Measurements from ENCODE around the gene ITGAD. TPM values are rescaled to one million over a fixed set of nuclear protein-coding genes. Genes with fewer than 3 reads are reported as not detected.

The ITGAD gene
- polyA plus RNA-seq, 1 of the 3 experiments (the other 2 are of a cell fraction), result not detected

GRCh38 chr16:31377210-31377903, 15.8 kb upstream of the ITGAD start:
- Histone ChIP-seq H3K9me2 (no peaks in the 10 kb centered on the region), H3K4me2 (no peak overlapping the region), H3K36me3 (replicated peaks in 1 of 2; ENCODE audit: control insufficient read depth in 1 of 2, insufficient read depth in 2 of 2, low read length in 1 of 2) (no peaks in the 10 kb centered on the region), H3K27ac (ENCODE audit: low read depth in 2 of 2, low read length in 1 of 2) (no peak overlapping the region), H3K79me2 (ENCODE audit: insufficient read depth) (no peaks in the 10 kb centered on the region), H4K20me1 (ENCODE audit: insufficient read depth) (no peaks in the 10 kb centered on the region), H3F3A (replicated peaks; ENCODE audit: insufficient read depth) (no peaks in the 10 kb centered on the region), H2AFZ (ENCODE audit: low read depth) (no peak overlapping the region), H3K27me3 (ENCODE audit: insufficient read depth) (peaks cover 87% of the 10 kb centered on the region), H3K4me1 (ENCODE audit: control insufficient read depth in 1 of 2, insufficient read depth in 2 of 2, low read depth in 1 of 2, low read length in 1 of 2) (no peaks in the 10 kb centered on the region), H3K9me3 (no peaks in the 10 kb centered on the region), H3K9ac (no peak overlapping the region), H3K4me3 (ENCODE audit: low read depth in 2 of 2, low read length in 1 of 2) (no peak overlapping the region)
- no peak for DNase-seq
- CTCF ChIA-PET, result no interaction called here
- TF ChIP-seq USF2 (IDR thresholded peaks at IDR 0.05; ENCODE audit: borderline replicate concordance, low read depth, low read length) (no peak), FOXM1 (IDR thresholded peaks at IDR 0.05; ENCODE audit: low read depth) (no peak), RFX5 (IDR thresholded peaks at IDR 0.05; ENCODE audit: low read length) (no peak), MEF2A (IDR thresholded peaks at IDR 0.05; ENCODE audit: borderline replicate concordance, low read depth) (no peak), TAF1 (IDR thresholded peaks at IDR 0.05; ENCODE audit: borderline replicate concordance, low read depth, low read length) (no peak), MXI1 (IDR thresholded peaks at IDR 0.05; ENCODE audit: low read depth, low read length) (no peak), RCOR1 (IDR thresholded peaks at IDR 0.05; ENCODE audit: low read length) (no peak), JUND (IDR thresholded peaks at IDR 0.05) (no peak), GABPA (IDR thresholded peaks at IDR 0.05; ENCODE audit: low read depth) (no peak)
- TF ChIP-seq, protein P1, sequence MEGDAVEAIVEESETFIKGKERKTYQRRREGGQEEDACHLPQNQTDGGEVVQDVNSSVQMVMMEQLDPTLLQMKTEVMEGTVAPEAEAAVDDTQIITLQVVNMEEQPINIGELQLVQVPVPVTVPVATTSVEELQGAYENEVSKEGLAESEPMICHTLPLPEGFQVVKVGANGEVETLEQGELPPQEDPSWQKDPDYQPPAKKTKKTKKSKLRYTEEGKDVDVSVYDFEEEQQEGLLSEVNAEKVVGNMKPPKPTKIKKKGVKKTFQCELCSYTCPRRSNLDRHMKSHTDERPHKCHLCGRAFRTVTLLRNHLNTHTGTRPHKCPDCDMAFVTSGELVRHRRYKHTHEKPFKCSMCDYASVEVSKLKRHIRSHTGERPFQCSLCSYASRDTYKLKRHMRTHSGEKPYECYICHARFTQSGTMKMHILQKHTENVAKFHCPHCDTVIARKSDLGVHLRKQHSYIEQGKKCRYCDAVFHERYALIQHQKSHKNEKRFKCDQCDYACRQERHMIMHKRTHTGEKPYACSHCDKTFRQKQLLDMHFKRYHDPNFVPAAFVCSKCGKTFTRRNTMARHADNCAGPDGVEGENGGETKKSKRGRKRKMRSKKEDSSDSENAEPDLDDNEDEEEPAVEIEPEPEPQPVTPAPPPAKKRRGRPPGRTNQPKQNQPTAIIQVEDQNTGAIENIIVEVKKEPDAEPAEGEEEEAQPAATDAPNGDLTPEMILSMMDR (IDR thresholded peaks at IDR 0.05), result no peak
- TF ChIP-seq, protein P2, sequence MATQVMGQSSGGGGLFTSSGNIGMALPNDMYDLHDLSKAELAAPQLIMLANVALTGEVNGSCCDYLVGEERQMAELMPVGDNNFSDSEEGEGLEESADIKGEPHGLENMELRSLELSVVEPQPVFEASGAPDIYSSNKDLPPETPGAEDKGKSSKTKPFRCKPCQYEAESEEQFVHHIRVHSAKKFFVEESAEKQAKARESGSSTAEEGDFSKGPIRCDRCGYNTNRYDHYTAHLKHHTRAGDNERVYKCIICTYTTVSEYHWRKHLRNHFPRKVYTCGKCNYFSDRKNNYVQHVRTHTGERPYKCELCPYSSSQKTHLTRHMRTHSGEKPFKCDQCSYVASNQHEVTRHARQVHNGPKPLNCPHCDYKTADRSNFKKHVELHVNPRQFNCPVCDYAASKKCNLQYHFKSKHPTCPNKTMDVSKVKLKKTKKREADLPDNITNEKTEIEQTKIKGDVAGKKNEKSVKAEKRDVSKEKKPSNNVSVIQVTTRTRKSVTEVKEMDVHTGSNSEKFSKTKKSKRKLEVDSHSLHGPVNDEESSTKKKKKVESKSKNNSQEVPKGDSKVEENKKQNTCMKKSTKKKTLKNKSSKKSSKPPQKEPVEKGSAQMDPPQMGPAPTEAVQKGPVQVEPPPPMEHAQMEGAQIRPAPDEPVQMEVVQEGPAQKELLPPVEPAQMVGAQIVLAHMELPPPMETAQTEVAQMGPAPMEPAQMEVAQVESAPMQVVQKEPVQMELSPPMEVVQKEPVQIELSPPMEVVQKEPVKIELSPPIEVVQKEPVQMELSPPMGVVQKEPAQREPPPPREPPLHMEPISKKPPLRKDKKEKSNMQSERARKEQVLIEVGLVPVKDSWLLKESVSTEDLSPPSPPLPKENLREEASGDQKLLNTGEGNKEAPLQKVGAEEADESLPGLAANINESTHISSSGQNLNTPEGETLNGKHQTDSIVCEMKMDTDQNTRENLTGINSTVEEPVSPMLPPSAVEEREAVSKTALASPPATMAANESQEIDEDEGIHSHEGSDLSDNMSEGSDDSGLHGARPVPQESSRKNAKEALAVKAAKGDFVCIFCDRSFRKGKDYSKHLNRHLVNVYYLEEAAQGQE (IDR thresholded peaks at IDR 0.05; ENCODE audit: low read depth, low read length), result no peak
- TF ChIP-seq, protein P3, sequence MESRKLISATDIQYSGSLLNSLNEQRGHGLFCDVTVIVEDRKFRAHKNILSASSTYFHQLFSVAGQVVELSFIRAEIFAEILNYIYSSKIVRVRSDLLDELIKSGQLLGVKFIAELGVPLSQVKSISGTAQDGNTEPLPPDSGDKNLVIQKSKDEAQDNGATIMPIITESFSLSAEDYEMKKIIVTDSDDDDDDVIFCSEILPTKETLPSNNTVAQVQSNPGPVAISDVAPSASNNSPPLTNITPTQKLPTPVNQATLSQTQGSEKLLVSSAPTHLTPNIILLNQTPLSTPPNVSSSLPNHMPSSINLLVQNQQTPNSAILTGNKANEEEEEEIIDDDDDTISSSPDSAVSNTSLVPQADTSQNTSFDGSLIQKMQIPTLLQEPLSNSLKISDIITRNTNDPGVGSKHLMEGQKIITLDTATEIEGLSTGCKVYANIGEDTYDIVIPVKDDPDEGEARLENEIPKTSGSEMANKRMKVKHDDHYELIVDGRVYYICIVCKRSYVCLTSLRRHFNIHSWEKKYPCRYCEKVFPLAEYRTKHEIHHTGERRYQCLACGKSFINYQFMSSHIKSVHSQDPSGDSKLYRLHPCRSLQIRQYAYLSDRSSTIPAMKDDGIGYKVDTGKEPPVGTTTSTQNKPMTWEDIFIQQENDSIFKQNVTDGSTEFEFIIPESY (IDR thresholded peaks at IDR 0.05; ENCODE audit: borderline replicate concordance, low read depth), result no peak
- WGBS (ENCODE audit: low lambda C conversion rate), result 6% methylated on average over 7 of the region's 7 CpGs
- POLR2A ChIA-PET, result no interaction called here

Measured in SK-N-SH (cell line).